Transverse colon (tissue), 4 donors: ENCODE data around the gene NUP155.
"Not testable (repeated sequence)": the region's sequence is repeated elsewhere in the genome, so short reads cannot be mapped to it uniquely, and the experiment has no call there.

ENCODE experiments used
- CTCF ChIP-seq, 5 experiments: fragments of 200-600 bp in 3 of 5; fragments of 450-650 bp in 2 of 5; sonication (generic) in 3 of 5; IDR thresholded peaks; 1 replicate in 2 of 5; 2 replicates in 3 of 5; pipeline ENCODE4 v1.5.1; 2016 to 2017; ENCODE audit warnings: antibody characterized with exemption in 5 of 5, inconsistent platforms in 3 of 5, mild to moderate bottlenecking in 2 of 5, moderate library complexity in 1 of 5
- POLR2A ChIP-seq: fragments of 450-650 bp; IDR thresholded peaks from one replicate; pipeline ENCODE4 v1.6.1; 2016; ENCODE audit warnings: antibody characterized with exemption, mild to moderate bottlenecking, moderate library complexity
- POLR2AphosphoS5 ChIP-seq, 3 donors: sonication (generic); formaldehyde crosslinking; IDR thresholded peaks; one replicate each; pipeline ENCODE4 v1.6.1; 2016; ENCODE audit warnings: antibody characterized with exemption in 3 of 3

- TF ChIP-seq POLR2A; POLR2AphosphoS5 (IDR thresholded peaks at IDR 0.05); CTCF (IDR thresholded peaks at IDR 0.05): not testable (repeated sequence)
Measured at GRCh38 chr5:37296313-37296712, 74.6 kb downstream of the NUP155 start.
